Breast epithelium (tissue), 3 donors: ENCODE measurements around the gene MYO5B.

Experiments used
- POLR2AphosphoS5 ChIP-seq, 3 donors: sonication (generic); formaldehyde crosslinking; IDR thresholded peaks; one replicate each; pipeline ENCODE4 v1.6.1; 2017; ENCODE audit warnings: antibody characterized with exemption in 3 of 3
- TF ChIP-seq, protein P1 (sequence below), 3 donors: fragments of 450-650 bp; IDR thresholded peaks; one replicate each; pipeline ENCODE4 v1.5.1; 2016 to 2017; ENCODE audit warnings: antibody characterized with exemption in 3 of 3, mild to moderate bottlenecking in 3 of 3, moderate library complexity in 3 of 3

DNA sequence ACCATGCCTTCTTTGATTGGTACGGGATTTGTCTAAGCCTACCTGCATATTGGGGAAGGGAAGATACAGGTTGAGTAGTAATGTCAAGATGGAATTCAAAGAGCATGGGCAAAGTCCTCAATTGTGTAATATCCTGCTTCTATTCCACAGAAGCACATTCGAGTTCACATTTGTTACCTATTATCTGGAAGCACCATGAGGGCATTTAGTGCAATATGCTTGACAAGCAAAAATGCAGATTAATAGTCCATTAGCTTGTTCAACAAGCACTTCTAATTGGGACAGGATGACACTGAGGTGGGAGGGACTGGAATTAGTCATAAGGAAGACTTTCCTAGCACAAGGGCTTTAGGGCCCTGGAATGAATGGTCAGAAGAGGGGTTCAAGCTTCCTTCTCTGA is 40.5 kb downstream of the MYO5B start:
- TF ChIP-seq, protein P1, sequence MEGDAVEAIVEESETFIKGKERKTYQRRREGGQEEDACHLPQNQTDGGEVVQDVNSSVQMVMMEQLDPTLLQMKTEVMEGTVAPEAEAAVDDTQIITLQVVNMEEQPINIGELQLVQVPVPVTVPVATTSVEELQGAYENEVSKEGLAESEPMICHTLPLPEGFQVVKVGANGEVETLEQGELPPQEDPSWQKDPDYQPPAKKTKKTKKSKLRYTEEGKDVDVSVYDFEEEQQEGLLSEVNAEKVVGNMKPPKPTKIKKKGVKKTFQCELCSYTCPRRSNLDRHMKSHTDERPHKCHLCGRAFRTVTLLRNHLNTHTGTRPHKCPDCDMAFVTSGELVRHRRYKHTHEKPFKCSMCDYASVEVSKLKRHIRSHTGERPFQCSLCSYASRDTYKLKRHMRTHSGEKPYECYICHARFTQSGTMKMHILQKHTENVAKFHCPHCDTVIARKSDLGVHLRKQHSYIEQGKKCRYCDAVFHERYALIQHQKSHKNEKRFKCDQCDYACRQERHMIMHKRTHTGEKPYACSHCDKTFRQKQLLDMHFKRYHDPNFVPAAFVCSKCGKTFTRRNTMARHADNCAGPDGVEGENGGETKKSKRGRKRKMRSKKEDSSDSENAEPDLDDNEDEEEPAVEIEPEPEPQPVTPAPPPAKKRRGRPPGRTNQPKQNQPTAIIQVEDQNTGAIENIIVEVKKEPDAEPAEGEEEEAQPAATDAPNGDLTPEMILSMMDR (IDR thresholded peaks at IDR 0.05): no peak
- no peak for TF ChIP-seq POLR2AphosphoS5 (IDR thresholded peaks at IDR 0.05)
